Measurements from ENCODE around the gene TNS3. TPM values are rescaled to one million over a fixed set of nuclear protein-coding genes. Genes with fewer than 3 reads are reported as not detected.

The TNS3 gene
- total RNA-seq, 1 donor from 2014 or later, result 92.9 TPM

GRCh38 chr7:47577321-47577919, 4.5 kb downstream of the TNS3 start:
- peak overlapping the region; percentile 40 for H3K4me2 ChIP-seq (ENCODE audit: low read length)

GRCh38 chr7:47576866-47577306, 5.0 kb downstream of the TNS3 start:
- DNase-seq (ENCODE audit: low read depth) (no peak), FAIRE-seq (no peak)
- H3K36me3 Mint-ChIP-seq (ENCODE audit: low read depth, unreplicated experiment), result peaks cover 6% of the 10 kb centered on the region
- no peak overlapping the region for H3K27ac Mint-ChIP-seq (ENCODE audit: unreplicated experiment)
- H3K27ac ChIP-seq (ENCODE audit: low read depth, low read length), result peak overlapping the region; percentile 24
- H4K20me1 ChIP-seq (ENCODE audit: insufficient read depth, low read length), result no peaks in the 10 kb centered on the region
- no peaks in the 10 kb centered on the region for H3K36me3 ChIP-seq (ENCODE audit: insufficient read depth, low read length)
- peak overlapping the region; percentile 39 for H3K9ac ChIP-seq (ENCODE audit: low read length)
- no peaks in the 10 kb centered on the region for H3K27me3 ChIP-seq (ENCODE audit: insufficient read depth, low read length)
- H3K4me3 Mint-ChIP-seq (ENCODE audit: unreplicated experiment), result no peak overlapping the region
- H3K79me2 ChIP-seq (ENCODE audit: insufficient read depth, low read length), result peaks cover 77% of the 10 kb centered on the region
- H3K4me1 Mint-ChIP-seq (ENCODE audit: low read depth, unreplicated experiment), result peaks cover 36% of the 10 kb centered on the region
- peaks cover 2% of the 10 kb centered on the region for H3K9me3 Mint-ChIP-seq (ENCODE audit: unreplicated experiment)
- no peak overlapping the region for H2AFZ ChIP-seq (ENCODE audit: low read depth, low read length)
- peak overlapping the region; percentile 40 for H3K4me2 ChIP-seq (ENCODE audit: low read length)
- no peaks in the 10 kb centered on the region for H3K9me3 ChIP-seq (ENCODE audit: insufficient read depth, low read depth, low read length)
- H3K4me1 ChIP-seq (ENCODE audit: insufficient read depth, low read length), result peaks cover 55% of the 10 kb centered on the region
- TF ChIP-seq CTCF (IDR thresholded peaks at IDR 0.05; ENCODE audit: insufficient read depth, low read depth, low read length) (no peak), EZH2 (IDR thresholded peaks at IDR 0.05; ENCODE audit: insufficient read depth, low read length) (no peak)
- H3K4me3 ChIP-seq (ENCODE audit: insufficient read depth, low read depth, low read length), result no peak overlapping the region
- H3K27me3 Mint-ChIP-seq (ENCODE audit: low read depth, unreplicated experiment), result no peaks in the 10 kb centered on the region

More at GRCh38 chr7:47577321-47577919, 4.5 kb downstream of the TNS3 start:
- peak overlapping the region; percentile 24 for H3K27ac ChIP-seq (ENCODE audit: low read depth, low read length)
- no peak overlapping the region for H3K4me3 ChIP-seq (ENCODE audit: insufficient read depth, low read depth, low read length)
- H3K9me3 ChIP-seq (ENCODE audit: insufficient read depth, low read depth, low read length), result no peaks in the 10 kb centered on the region
- H3K9ac ChIP-seq (ENCODE audit: low read length), result no peak overlapping the region
- H3K79me2 ChIP-seq (ENCODE audit: insufficient read depth, low read length), result peaks cover 77% of the 10 kb centered on the region
- no peak overlapping the region for H3K4me3 Mint-ChIP-seq (ENCODE audit: unreplicated experiment)
- H3K4me1 ChIP-seq (ENCODE audit: insufficient read depth, low read length), result peaks cover 54% of the 10 kb centered on the region
- no peak for TF ChIP-seq EZH2 (IDR thresholded peaks at IDR 0.05; ENCODE audit: insufficient read depth, low read length)
- H3K4me1 Mint-ChIP-seq (ENCODE audit: low read depth, unreplicated experiment), result peaks cover 31% of the 10 kb centered on the region
- H3K9me3 Mint-ChIP-seq (ENCODE audit: unreplicated experiment), result peaks cover under 1% of the 10 kb centered on the region
- DNase-seq (ENCODE audit: low read depth) (no peak), FAIRE-seq (no peak)
- H3K27me3 Mint-ChIP-seq (ENCODE audit: low read depth, unreplicated experiment), result no peaks in the 10 kb centered on the region
- no peak overlapping the region for H2AFZ ChIP-seq (ENCODE audit: low read depth, low read length)
- H3K27ac Mint-ChIP-seq (ENCODE audit: unreplicated experiment), result no peak overlapping the region
- H3K36me3 Mint-ChIP-seq (ENCODE audit: low read depth, unreplicated experiment), result peaks cover 6% of the 10 kb centered on the region
- H3K36me3 ChIP-seq (ENCODE audit: insufficient read depth, low read length), result no peaks in the 10 kb centered on the region
- H3K27me3 ChIP-seq (ENCODE audit: insufficient read depth, low read length), result no peaks in the 10 kb centered on the region
- H4K20me1 ChIP-seq (ENCODE audit: insufficient read depth, low read length), result no peaks in the 10 kb centered on the region

- Mint-ChIP-seq H3K27ac (ENCODE audit: unreplicated experiment) (no peak overlapping the region), H3K4me1 (ENCODE audit: low read depth, unreplicated experiment) (peaks cover 41% of the 10 kb centered on the region), H3K4me3 (ENCODE audit: unreplicated experiment) (no peak overlapping the region), H3K36me3 (ENCODE audit: low read depth, unreplicated experiment) (peaks cover 6% of the 10 kb centered on the region), H3K27me3 (ENCODE audit: low read depth, unreplicated experiment) (no peaks in the 10 kb centered on the region), H3K9me3 (ENCODE audit: unreplicated experiment) (peaks cover 2% of the 10 kb centered on the region)
- peak overlapping the region; percentile 39 for H3K9ac ChIP-seq (ENCODE audit: low read length)
- peak overlapping the region; percentile 40 for H3K4me2 ChIP-seq (ENCODE audit: low read length)
- peaks cover 62% of the 10 kb centered on the region for H3K4me1 ChIP-seq (ENCODE audit: insufficient read depth, low read length)
- FAIRE-seq (no peak), DNase-seq (ENCODE audit: low read depth) (peak; percentile 65)
- H3K27ac ChIP-seq (ENCODE audit: low read depth, low read length), result peak overlapping the region; percentile 24
- no peaks in the 10 kb centered on the region for H3K27me3 ChIP-seq (ENCODE audit: insufficient read depth, low read length)
- H2AFZ ChIP-seq (ENCODE audit: low read depth, low read length), result no peak overlapping the region
- no peak overlapping the region for H3K4me3 ChIP-seq (ENCODE audit: insufficient read depth, low read depth, low read length)
- peaks cover 76% of the 10 kb centered on the region for H3K79me2 ChIP-seq (ENCODE audit: insufficient read depth, low read length)
- no peaks in the 10 kb centered on the region for H4K20me1 ChIP-seq (ENCODE audit: insufficient read depth, low read length)
- H3K9me3 ChIP-seq (ENCODE audit: insufficient read depth, low read depth, low read length), result no peaks in the 10 kb centered on the region
- no peaks in the 10 kb centered on the region for H3K36me3 ChIP-seq (ENCODE audit: insufficient read depth, low read length)
- no peak for TF ChIP-seq CTCF (IDR thresholded peaks at IDR 0.05; ENCODE audit: insufficient read depth, low read depth, low read length)
- no peak for TF ChIP-seq EZH2 (IDR thresholded peaks at IDR 0.05; ENCODE audit: insufficient read depth, low read length)
Observed at GRCh38 chr7:47576031-47576865, 5.7 kb downstream of the TNS3 start.
